Tibial nerve (tissue), 4 donors: ENCODE results near the gene MED15. TPM values are rescaled to one million over a fixed set of nuclear protein-coding genes. Genes with fewer than 3 reads are reported as not detected.
"Not testable (repeated sequence)": the region's sequence is repeated elsewhere in the genome, so short reads cannot be mapped to it uniquely, and the experiment has no call there.

Experiments used
- DNase-seq, 2 donors: peaks; one replicate each; pipeline ENCODE4 v3.0.0-alpha.2; 2019; ENCODE audit warnings: low spot score in 2 of 2
- H3K27ac ChIP-seq, 4 donors: fragments of 200-600 bp; sonication (generic) in 3 of 4; one replicate each; pipeline ENCODE4 v1.5.1; 2017 to 2019; ENCODE audit warnings: mild to moderate bottlenecking in 1 of 4
- H3K27me3 ChIP-seq, 2 donors: fragments of 200-600 bp; sonication (generic) in 1 of 2; one replicate each; pipeline versions ENCODE4 v1.5.1 to v1.6.0; 2017 to 2019
- H3K36me3 ChIP-seq, 3 donors: fragments of 200-600 bp; sonication (generic); one replicate each; pipeline ENCODE4 v1.5.1; 2018 to 2019
- H3K4me1 ChIP-seq, 4 donors: fragments of 200-600 bp; sonication (generic) in 3 of 4; one replicate each; pipeline ENCODE4 v1.5.1; 2017 to 2019
- H3K4me3 ChIP-seq, 4 donors: fragments of 200-600 bp; sonication (generic) in 3 of 4; one replicate each; pipeline ENCODE4 v1.5.1; 2017 to 2019; ENCODE audit warnings: mild to moderate bottlenecking in 1 of 4, moderate library complexity in 1 of 4
- H3K9me3 ChIP-seq, 4 donors: fragments of 200-600 bp; sonication (generic) in 3 of 4; one replicate each; pipeline ENCODE4 v1.5.1; 2017 to 2019
- EP300 ChIP-seq, 2 donors: sonication (generic); formaldehyde crosslinking; IDR thresholded peaks; one replicate each; pipeline ENCODE4 v1.6.1; 2017; ENCODE audit warnings: antibody characterized with exemption in 2 of 2, mild to moderate bottlenecking in 1 of 2
- POLR2A ChIP-seq, 2 donors: fragments of 450-650 bp; IDR thresholded peaks; one replicate each; pipeline ENCODE4 v1.6.1; 2017; ENCODE audit warnings: antibody characterized with exemption in 2 of 2, mild to moderate bottlenecking in 2 of 2, moderate library complexity in 2 of 2
- WGBS, 2 donors: methylation state at CpG; one replicate each; pipeline ENCODE4 v1.1.5; 2018; 5-methylcytosine and 5-hydroxymethylcytosine counted together
- total RNA-seq, 4 donors: library from RNA; depleted of rRNA; stranded (reverse); fragments of >200 nt; gene quantifications; one replicate each; pipeline ENCODE4 v1.1.0, GENCODE V29; 2016
- TF ChIP-seq, protein P1 (sequence below), 5 experiments: fragments of 200-600 bp in 3 of 5; fragments of 450-650 bp in 2 of 5; sonication (generic) in 3 of 5; IDR thresholded peaks; one replicate each; pipeline ENCODE4 v1.5.1; 2016 to 2019; ENCODE audit warnings: antibody characterized with exemption in 5 of 5, mild to moderate bottlenecking in 3 of 5, moderate library complexity in 2 of 5

The MED15 gene
- total RNA-seq, 4 donors from 2014 or later = 49.2 to 147 (median 102) TPM

DNA sequence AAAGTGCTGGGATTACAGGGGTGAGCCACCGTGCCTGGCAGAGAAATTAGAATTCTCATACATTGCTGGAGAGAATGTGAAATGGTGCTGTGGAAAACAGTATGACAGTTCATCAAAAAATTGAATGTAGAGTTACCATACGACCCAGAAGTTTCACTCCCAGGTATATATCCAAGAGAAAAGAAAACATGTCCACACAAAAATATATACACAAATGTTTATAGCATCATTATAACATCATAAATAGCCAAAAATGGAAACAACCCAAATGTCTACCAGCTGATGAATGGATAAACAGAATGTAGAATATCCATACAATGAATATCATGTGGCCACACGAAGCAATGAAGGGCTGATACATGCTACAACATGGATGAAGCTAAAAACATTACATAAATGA, 34.6 kb downstream of the MED15 start:
- H3K27me3 ChIP-seq = no peaks in the 10 kb centered on the region
- WGBS, 2 donors = 94 to 95% methylated on average over 3 of the region's 3 CpGs
- peaks cover 0 to 17% (median 7%) of the 10 kb centered on the region in 4 donors for H3K4me1 ChIP-seq
- peaks cover 4 to 69% (median 8%) of the 10 kb centered on the region in 3 donors for H3K36me3 ChIP-seq
- TF ChIP-seq POLR2A (IDR thresholded peaks at IDR 0.05) (no peak), EP300 (IDR thresholded peaks at IDR 0.05) (no peak)
- TF ChIP-seq, protein P1, sequence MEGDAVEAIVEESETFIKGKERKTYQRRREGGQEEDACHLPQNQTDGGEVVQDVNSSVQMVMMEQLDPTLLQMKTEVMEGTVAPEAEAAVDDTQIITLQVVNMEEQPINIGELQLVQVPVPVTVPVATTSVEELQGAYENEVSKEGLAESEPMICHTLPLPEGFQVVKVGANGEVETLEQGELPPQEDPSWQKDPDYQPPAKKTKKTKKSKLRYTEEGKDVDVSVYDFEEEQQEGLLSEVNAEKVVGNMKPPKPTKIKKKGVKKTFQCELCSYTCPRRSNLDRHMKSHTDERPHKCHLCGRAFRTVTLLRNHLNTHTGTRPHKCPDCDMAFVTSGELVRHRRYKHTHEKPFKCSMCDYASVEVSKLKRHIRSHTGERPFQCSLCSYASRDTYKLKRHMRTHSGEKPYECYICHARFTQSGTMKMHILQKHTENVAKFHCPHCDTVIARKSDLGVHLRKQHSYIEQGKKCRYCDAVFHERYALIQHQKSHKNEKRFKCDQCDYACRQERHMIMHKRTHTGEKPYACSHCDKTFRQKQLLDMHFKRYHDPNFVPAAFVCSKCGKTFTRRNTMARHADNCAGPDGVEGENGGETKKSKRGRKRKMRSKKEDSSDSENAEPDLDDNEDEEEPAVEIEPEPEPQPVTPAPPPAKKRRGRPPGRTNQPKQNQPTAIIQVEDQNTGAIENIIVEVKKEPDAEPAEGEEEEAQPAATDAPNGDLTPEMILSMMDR (IDR thresholded peaks at IDR 0.05) = no peak
- DNase-seq = no peak
- no peaks in the 10 kb centered on the region for H3K9me3 ChIP-seq
- H3K4me3 ChIP-seq = no peak overlapping the region
- H3K27ac ChIP-seq = no peak overlapping the region

- Histone ChIP-seq H3K4me3 (no peak overlapping the region), H3K9me3 (no peaks in the 10 kb centered on the region), H3K27ac (no peak overlapping the region), H3K4me1 (peaks cover 0 to 23% (median 11%) of the 10 kb centered on the region in 4 donors), H3K27me3 (no peaks in the 10 kb centered on the region), H3K36me3 (peaks cover 4 to 63% (median 8%) of the 10 kb centered on the region in 3 donors)
- TF ChIP-seq, protein P1 (IDR thresholded peaks at IDR 0.05) = no peak
- TF ChIP-seq POLR2A (IDR thresholded peaks at IDR 0.05) = no peak
- no peak for TF ChIP-seq EP300 (IDR thresholded peaks at IDR 0.05)
- no peak for DNase-seq
Measured at GRCh38 chr22:20542736-20543135, 35.3 kb downstream of the MED15 start.

- H3K4me3 ChIP-seq, DNase-seq, H3K27me3 ChIP-seq, H3K9me3 ChIP-seq: not testable (repeated sequence)
- peak overlapping the region in 2 of 4 donors; percentile 64 to 75 for H3K27ac ChIP-seq
- WGBS, 2 donors = 78 to 84% methylated on average over 3 of the region's 3 CpGs
- H3K4me1 ChIP-seq = peaks cover 0 to 48% (median 27%) of the 10 kb centered on the region in 4 donors
- peaks cover 0 to 37% (median 0%) of the 10 kb centered on the region in 3 donors for H3K36me3 ChIP-seq
Measured at GRCh38 chr22:20545318-20545634, 37.9 kb downstream of the MED15 start.

GRCh38 chr22:20545681-20546521, 38.5 kb downstream of the MED15 start:
- no peak for TF ChIP-seq EP300 (IDR thresholded peaks at IDR 0.05)
- no peak for TF ChIP-seq POLR2A (IDR thresholded peaks at IDR 0.05)
- TF ChIP-seq, protein P1 (IDR thresholded peaks at IDR 0.05) = no peak
- Histone ChIP-seq H3K4me1 (peaks cover 0 to 54% (median 33%) of the 10 kb centered on the region in 4 donors), H3K27ac (peak overlapping the region in 3 of 4 donors; percentile 21 to 75 (median 64)), H3K4me3 (no peak overlapping the region), H3K27me3 (no peaks in the 10 kb centered on the region), H3K36me3 (peaks cover 0 to 32% (median 0%) of the 10 kb centered on the region in 3 donors), H3K9me3 (no peaks in the 10 kb centered on the region)
- 58 to 65% methylated on average over 10 of the region's 10 CpGs for WGBS, 2 donors
- DNase-seq = no peak

DNA sequence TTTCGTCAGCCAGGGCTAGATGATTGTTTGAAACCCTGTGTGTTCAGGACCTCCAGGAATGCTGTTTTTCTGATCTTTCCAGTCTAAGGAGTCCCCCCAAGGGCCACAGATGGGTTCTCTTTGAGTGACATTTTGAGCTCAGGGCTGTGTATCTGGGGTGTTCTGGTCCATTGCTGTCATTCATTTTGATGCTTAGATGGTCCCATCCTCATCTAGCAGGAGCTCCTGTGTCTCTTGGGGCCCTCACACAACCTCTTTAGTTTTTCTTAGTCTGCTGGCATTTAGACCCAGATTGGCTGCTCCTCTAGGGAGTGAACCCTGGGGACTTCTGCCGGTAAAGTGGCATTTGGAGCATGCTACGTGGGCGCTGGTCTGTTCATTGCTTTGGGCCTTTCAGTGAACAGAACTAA, 39.1 kb downstream of the MED15 start:
- H3K4me3 ChIP-seq = no peak overlapping the region
- no peak for DNase-seq
- H3K27me3 ChIP-seq = no peaks in the 10 kb centered on the region
- 53 to 57% methylated on average over 4 of the region's 4 CpGs for WGBS, 2 donors
- peaks cover 0 to 61% (median 39%) of the 10 kb centered on the region in 4 donors for H3K4me1 ChIP-seq
- H3K9me3 ChIP-seq = no peaks in the 10 kb centered on the region
- TF ChIP-seq EP300 (IDR thresholded peaks at IDR 0.05) (no peak), POLR2A (IDR thresholded peaks at IDR 0.05) (no peak)
- TF ChIP-seq, protein P1 (IDR thresholded peaks at IDR 0.05) = no peak
- H3K27ac ChIP-seq = peak overlapping the region in 2 of 4 donors; percentile 64 to 75
- H3K36me3 ChIP-seq = peaks cover 0 to 25% (median 0%) of the 10 kb centered on the region in 3 donors
